AG04449 (cell line): ENCODE data around the gene ATF2.
A peak's percentile ranks its signal among the peaks of the same experiment; 100 is the strongest.

Source experiments
- CTCF ChIA-PET: fragments of 350-600 bp; formaldehyde crosslinking; extraction: SDS; loops from one replicate; lab custom pipeline; 2021; ENCODE audit warnings: antibody characterized with exemption; lab: Yijun Ruan, JAX
- POLR2A ChIA-PET: fragments of 400-600, 350-600 bp; formaldehyde crosslinking; extraction: SDS; loops from one replicate; lab custom pipeline; 2020; ENCODE audit warnings: antibody characterized with exemption, inconsistent platforms; lab: Yijun Ruan, JAX
- DNase-seq: peaks from one replicate; pipeline ENCODE4 v3.0.0-alpha.2; 2010; ENCODE audit warnings: low read depth, low spot score
- H3K4me3 ChIP-seq: 2 replicates; pipeline ENCODE4 v1.5.1; 2011; ENCODE audit warnings: low read depth, mild to moderate bottlenecking, control low read depth, low read length
- CTCF ChIP-seq: IDR thresholded peaks from one replicate; pipeline ENCODE4 v1.5.1; 2011; ENCODE audit warnings: mild to moderate bottlenecking, moderate library complexity, low read length, control low read depth, inconsistent platforms; ENCODE audit not compliant: insufficient read depth; ENCODE audit errors: missing control alignments

The ATF2 gene

GRCh38 chr2:175164235-175164634 lies 3.8 kb downstream of the ATF2 start:
- H3K4me3 ChIP-seq = no peak overlapping the region
- DNase-seq = no peak
- ChIA-PET CTCF (no interaction called here), POLR2A (no interaction called here)
- no peak for TF ChIP-seq CTCF

- TF ChIP-seq CTCF = no peak
- ChIA-PET POLR2A (no interaction called here), CTCF (no interaction called here)
- no peak for DNase-seq
- H3K4me3 ChIP-seq = no peak overlapping the region
Measured at GRCh38 chr2:175158894-175159293, 9.1 kb downstream of the ATF2 start.

- CTCF ChIA-PET = interaction anchor here (1.8 kb wide), 1 partner anchor 10 kb away, joined by 5 read pairs; no protein-coding TSS in a partner anchor
- POLR2A ChIA-PET = no interaction called here
Measured at GRCh38 chr2:175156534-175156933, 11.5 kb downstream of the ATF2 start.

GRCh38 chr2:175154661-175155082 lies 13.3 kb downstream of the ATF2 start:
- H3K4me3 ChIP-seq = no peak overlapping the region
- ChIA-PET CTCF (interaction anchor here (1.8 kb wide), 1 partner anchor 12 kb away, joined by 5 read pairs; no protein-coding TSS in a partner anchor), POLR2A (no interaction called here)
- DNase-seq = peak; percentile 51
- TF ChIP-seq CTCF = no peak

More at GRCh38 chr2:175156534-175156933, 11.5 kb downstream of the ATF2 start:
- no peak for DNase-seq
- no peak for TF ChIP-seq CTCF
- H3K4me3 ChIP-seq = no peak overlapping the region

GRCh38 chr2:175152242-175152641 lies 15.8 kb downstream of the ATF2 start:
- CTCF ChIA-PET = interaction anchor here (0.6 to 1.1 kb wide), 3 partner anchors 46 to 455 kb away, joined by 3 read pairs; no protein-coding TSS in a partner anchor
- POLR2A ChIA-PET = no interaction called here
- DNase-seq = no peak
- no peak for TF ChIP-seq CTCF
- no peak overlapping the region for H3K4me3 ChIP-seq

GRCh38 chr2:175151791-175152190 lies 16.2 kb downstream of the ATF2 start:
- POLR2A ChIA-PET = no interaction called here

More at GRCh38 chr2:175151791-175152190, 16.2 kb downstream of the ATF2 start:
- CTCF ChIA-PET = interaction anchor here (0.6 to 1.4 kb wide), 2 partner anchors 45 to 47 kb away, joined by 3 to 4 read pairs; no protein-coding TSS in a partner anchor
- H3K4me3 ChIP-seq = no peak overlapping the region
- TF ChIP-seq CTCF = no peak
- no peak for DNase-seq
